Measurements from ENCODE around the gene SEC31A. TPM values are rescaled to one million over a fixed set of nuclear protein-coding genes. Genes with fewer than 3 reads are reported as not detected.

The SEC31A gene
- total RNA-seq, 2 experiments from 2014 or later = 87.8 to 88.1 TPM

DNA sequence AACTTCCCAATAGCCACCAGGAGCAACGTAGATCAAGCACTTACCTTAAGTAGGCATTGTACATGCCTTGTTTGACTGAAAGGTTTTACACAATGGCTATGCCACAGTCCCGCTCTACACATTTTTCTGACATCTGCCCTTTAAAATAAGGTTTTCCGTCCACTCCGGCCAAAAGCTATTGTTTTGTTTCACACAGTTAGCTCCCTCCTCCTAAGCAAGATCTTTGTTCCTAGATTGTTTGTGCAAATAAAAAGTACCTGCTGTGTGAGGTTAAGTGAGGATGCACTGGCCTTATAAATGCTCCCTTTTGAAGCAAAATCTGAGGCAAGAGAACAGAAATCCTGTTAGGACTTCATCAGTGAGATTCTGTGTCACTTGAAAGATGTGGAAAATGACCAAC lies 104.1 kb downstream of the SEC31A start:
- H3K36me3 Mint-ChIP-seq = no peaks in the 10 kb centered on the region
- POLR2A ChIA-PET = no interaction called here
- DNase-seq = no peak
- intact Hi-C loops (cut with micrococcal nuclease) = no loop called here
- H3K9me3 Mint-ChIP-seq = no peaks in the 10 kb centered on the region
- H3K4me3 Mint-ChIP-seq = no peak overlapping the region
- CTCF ChIA-PET = no interaction called here
- H3K27ac Mint-ChIP-seq = no peak overlapping the region
- no peaks in the 10 kb centered on the region for H3K4me1 Mint-ChIP-seq (ENCODE audit: low read depth)
- H3K27me3 Mint-ChIP-seq = peaks cover 11% of the 10 kb centered on the region

DNA sequence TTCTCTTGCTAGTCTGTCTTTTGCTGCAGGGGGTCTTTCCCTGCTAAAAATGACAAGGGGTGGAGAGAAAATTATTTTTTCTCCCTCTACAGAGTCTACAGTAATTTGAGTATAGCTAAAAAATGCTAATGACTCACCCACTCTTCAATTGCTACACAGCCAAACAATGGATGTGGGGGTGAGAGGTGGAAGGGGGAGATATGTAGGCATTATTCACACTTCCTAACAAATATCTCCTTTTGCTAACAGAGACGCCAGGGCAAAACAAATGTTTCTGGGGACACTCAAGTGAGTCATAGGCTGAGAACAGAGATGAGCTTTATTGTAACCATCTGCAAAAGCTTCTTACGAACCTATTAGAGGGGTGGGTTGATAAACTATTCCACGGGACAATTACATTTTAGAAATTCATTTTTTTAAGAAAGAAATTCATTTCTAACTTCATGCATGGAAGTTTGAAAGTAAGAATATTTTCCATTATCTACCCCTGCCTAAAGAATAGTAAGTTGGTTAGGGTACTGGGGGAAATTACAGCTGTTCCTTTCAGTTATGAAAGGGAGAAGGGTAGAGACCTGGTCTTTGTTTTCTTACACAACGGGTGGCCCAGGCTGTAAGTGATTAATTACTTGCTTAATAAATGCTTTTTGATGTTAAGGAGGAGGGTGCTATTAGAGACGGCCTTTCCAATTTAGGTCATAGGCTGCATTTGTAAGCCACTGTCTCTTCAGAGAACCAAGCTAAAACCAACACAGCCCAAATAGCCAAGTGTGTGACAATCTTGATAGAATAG lies 105.1 kb downstream of the SEC31A start:
- Mint-ChIP-seq H3K36me3 (no peaks in the 10 kb centered on the region), H3K27ac (no peak overlapping the region), H3K4me1 (ENCODE audit: low read depth) (no peaks in the 10 kb centered on the region), H3K4me3 (no peak overlapping the region), H3K9me3 (no peaks in the 10 kb centered on the region), H3K27me3 (peaks cover 7% of the 10 kb centered on the region)
- intact Hi-C loops (cut with micrococcal nuclease) = no loop called here
- POLR2A ChIA-PET = no interaction called here
- DNase-seq = no peak
- CTCF ChIA-PET = interaction anchor here (0.6 kb wide), 1 partner anchor 1798 kb away, joined by 3 read pairs; no protein-coding TSS in a partner anchor

DNA sequence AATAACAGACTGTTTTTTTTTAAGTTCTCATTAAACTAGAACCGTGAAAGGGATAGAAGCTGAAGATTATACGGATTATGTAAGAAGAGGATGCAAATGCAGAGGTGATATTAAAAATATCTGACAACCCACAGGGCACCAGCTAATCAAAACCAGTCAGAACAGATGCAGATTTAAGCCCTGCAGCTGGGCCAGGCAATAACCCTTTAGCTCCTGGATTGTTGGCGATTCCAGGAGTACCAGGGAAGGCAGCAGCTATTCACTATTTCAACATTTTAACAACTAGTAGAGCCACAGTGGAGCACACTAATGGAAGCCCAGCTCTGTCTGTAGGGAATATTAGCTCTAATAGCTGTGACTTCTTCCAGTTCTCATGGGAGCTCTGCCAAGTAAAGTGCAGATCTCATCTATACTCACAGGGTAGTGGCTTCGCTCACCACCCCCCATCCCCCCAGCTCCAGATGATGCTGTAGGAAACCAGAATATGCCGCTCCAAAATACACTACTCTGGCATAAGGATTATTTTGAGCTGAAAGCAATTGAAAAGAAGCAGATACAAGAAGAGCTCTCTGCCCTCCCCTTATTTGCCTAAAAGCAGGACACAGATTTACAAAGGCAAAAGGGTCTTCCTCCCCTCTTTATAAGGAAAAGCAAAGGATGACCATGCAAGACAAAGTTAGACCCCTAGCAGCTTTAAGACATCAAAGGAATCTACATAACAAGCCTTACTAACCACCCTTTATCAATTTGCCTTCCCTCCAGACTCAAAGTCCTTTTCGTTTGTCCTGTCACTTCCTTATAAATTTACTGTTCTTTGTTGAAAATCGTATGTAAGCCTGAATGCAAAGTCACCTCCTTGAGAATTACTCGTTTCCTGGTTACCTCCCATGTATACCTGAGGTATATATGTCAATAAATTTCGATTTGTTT lies 106.0 kb downstream of the SEC31A start:
- H3K9me3 Mint-ChIP-seq = no peaks in the 10 kb centered on the region
- intact Hi-C loops (cut with micrococcal nuclease) = no loop called here
- peaks cover 7% of the 10 kb centered on the region for H3K27me3 Mint-ChIP-seq
- H3K4me3 Mint-ChIP-seq = no peak overlapping the region
- ChIA-PET POLR2A (no interaction called here), CTCF (interaction anchor here (0.6 to 0.7 kb wide), 2 partner anchors 1355 to 1797 kb away, joined by 3 read pairs; no protein-coding TSS in a partner anchor)
- DNase-seq = no peak
- no peaks in the 10 kb centered on the region for H3K36me3 Mint-ChIP-seq
- no peaks in the 10 kb centered on the region for H3K4me1 Mint-ChIP-seq (ENCODE audit: low read depth)
- H3K27ac Mint-ChIP-seq = no peak overlapping the region

DNA sequence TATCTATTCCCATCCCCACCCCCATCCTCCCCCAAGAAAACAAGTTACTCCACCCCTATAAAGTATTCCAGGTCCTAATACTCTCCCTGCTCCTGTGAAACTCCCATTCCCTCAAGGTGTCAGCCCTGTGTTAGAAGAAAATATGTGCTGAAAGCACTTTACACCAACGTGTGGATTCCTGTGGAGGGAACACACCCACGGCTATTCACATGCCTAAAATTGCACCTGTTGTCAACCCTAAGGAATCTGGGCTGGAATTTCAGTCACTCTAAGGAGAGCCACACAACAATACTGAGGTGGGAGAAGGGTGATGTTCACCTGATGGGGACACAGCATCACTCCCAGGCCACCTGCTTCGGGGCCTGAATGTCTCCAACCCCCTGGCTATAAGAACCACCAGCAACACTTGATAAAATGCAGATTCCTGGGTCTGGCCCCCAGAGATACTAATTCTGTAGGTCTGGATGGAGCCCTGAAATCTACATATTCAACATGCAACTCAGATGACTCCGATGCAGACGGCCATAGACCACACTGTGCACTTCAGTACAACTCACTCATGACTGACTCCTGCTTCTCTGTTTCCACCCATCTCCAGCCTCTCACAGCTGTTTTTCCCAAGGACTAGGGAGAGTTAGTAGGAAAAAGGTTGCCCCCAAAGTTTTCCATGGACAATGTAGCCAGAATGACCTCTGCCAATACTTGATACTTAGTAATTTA lies 108.2 kb downstream of the SEC31A start:
- Mint-ChIP-seq H3K4me1 (ENCODE audit: low read depth) (no peaks in the 10 kb centered on the region), H3K4me3 (no peak overlapping the region), H3K27me3 (peaks cover 4% of the 10 kb centered on the region), H3K9me3 (no peaks in the 10 kb centered on the region), H3K36me3 (no peaks in the 10 kb centered on the region), H3K27ac (no peak overlapping the region)
- intact Hi-C loops (cut with micrococcal nuclease) = no loop called here
- DNase-seq = no peak
- ChIA-PET CTCF (no interaction called here), POLR2A (no interaction called here)

DNA sequence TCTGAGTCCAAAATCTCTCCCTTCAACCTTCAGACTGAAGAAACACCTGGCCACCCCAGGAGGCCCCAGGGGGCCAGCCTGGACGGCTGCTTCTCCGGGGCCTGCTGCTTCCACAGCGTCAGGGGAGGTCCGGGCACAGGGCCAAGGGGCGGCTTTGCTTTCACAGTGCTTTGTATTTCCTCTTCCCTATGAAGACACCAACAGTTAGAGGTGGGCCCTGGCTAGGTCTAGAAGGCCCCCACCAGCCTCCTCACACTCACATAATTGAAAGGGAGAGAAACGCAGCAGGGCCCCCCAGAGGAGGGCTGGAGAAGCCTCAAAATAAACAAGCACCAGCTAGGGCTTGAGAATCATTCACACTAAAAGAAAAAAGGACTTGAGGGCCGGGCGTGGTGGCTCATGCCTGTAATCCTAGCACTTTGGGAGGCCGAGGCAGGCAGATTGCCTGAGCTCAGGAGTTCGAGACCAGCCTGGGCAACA lies 110.2 kb downstream of the SEC31A start:
- intact Hi-C loops (cut with micrococcal nuclease) = no loop called here
- ChIA-PET CTCF (no interaction called here), POLR2A (no interaction called here)
- no peak overlapping the region for H3K4me3 Mint-ChIP-seq
- H3K27me3 Mint-ChIP-seq = peaks cover 4% of the 10 kb centered on the region
- no peaks in the 10 kb centered on the region for H3K36me3 Mint-ChIP-seq
- H3K4me1 Mint-ChIP-seq (ENCODE audit: low read depth) = no peaks in the 10 kb centered on the region
- DNase-seq = no peak
- no peaks in the 10 kb centered on the region for H3K9me3 Mint-ChIP-seq
- no peak overlapping the region for H3K27ac Mint-ChIP-seq

DNA sequence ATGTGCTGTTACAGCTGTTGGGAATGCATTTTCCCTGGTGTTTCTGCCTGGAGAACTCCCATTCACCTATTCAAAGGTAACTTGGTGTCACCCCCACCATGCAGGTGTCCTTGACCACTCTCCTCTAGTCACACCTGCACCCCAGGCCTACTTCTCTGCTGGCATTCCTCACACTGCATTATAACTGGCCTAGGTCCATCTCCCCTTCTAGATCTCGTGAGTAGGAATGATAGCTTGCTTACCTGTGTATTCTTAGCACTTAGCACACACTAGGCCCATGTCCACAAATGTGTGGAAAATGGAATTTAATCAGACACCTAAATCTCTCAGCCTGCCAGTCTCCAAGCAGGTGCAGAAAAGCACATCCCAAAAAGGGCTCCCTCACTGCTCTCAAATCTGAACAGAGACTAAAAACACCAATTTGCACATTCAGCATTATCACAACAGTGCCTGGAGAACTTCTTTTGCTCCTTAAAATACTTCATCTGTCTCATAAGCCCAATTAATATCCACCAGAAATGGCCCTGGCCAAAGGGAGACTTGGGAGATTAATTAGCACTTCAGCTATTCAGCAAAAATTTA lies 110.7 kb downstream of the SEC31A start:
- Mint-ChIP-seq H3K9me3 (no peaks in the 10 kb centered on the region), H3K36me3 (no peaks in the 10 kb centered on the region), H3K4me3 (no peak overlapping the region), H3K27me3 (peaks cover 4% of the 10 kb centered on the region), H3K4me1 (ENCODE audit: low read depth) (no peaks in the 10 kb centered on the region), H3K27ac (no peak overlapping the region)
- CTCF ChIA-PET = no interaction called here
- POLR2A ChIA-PET = no interaction called here
- intact Hi-C loops (cut with micrococcal nuclease) = no loop called here
- no peak for DNase-seq

DNA sequence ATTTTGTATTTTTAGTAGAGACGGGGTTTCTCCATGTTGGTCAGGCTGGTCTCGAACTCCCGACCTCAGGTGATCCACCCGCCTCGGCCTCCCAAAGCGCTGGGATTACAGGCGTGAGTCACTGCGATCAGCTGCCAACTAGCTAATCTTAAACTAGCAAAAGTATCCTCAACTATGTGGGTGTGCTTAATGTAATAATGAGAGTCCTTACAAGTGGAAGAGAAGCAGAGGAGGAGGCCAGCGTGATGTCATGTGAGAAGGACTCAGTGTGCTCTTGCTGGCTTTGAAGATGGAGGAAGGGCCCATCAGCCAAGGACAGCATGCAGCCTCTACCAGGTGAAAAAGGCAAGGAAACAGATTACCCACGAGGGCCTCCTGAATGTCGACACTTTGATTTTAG lies 111.9 kb downstream of the SEC31A start:
- Mint-ChIP-seq H3K36me3 (no peaks in the 10 kb centered on the region), H3K4me3 (no peak overlapping the region), H3K4me1 (ENCODE audit: low read depth) (no peaks in the 10 kb centered on the region), H3K27ac (no peak overlapping the region), H3K27me3 (no peaks in the 10 kb centered on the region), H3K9me3 (no peaks in the 10 kb centered on the region)
- no peak for DNase-seq
- ChIA-PET CTCF (no interaction called here), POLR2A (no interaction called here)
- intact Hi-C loops (cut with micrococcal nuclease) = no loop called here

DNA sequence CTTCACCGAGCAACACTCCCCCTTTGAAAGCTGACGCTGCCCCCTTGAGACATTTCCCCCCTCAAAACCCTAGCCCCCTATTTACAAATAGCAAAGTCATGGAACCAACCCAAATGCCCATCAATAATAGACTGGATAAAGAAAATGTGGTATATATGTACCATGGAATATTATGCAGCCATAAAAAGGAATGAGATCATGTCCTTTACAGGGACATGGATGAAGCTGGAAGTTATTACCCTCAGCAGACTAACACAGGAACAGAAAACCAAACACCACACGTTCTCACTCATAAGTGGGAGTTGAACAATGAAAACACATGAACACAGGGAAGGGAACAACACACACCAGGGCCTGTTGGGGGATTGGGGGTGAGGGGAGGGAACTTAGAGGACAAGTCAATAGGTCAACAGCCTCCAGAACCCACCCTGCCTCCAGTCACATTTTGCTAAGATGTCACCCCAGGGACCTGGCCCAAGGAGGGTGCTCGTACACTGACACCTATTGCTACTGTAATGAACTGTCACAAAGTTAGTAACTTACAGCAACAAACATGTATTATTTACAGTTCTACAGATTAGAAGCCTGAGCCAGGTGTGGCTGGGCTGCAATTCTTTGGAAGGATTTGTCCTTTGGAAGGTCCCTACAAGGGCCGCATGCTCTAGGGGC lies 113.0 kb downstream of the SEC31A start:
- intact Hi-C loops (cut with micrococcal nuclease) = no loop called here
- Mint-ChIP-seq H3K4me3 (no peak overlapping the region), H3K36me3 (no peaks in the 10 kb centered on the region), H3K27me3 (peaks cover 4% of the 10 kb centered on the region), H3K27ac (no peak overlapping the region), H3K4me1 (ENCODE audit: low read depth) (no peaks in the 10 kb centered on the region), H3K9me3 (no peaks in the 10 kb centered on the region)
- ChIA-PET POLR2A (interaction anchor here (0.6 kb wide), 1 partner anchor 147 kb away, joined by 3 read pairs; no protein-coding TSS in a partner anchor), CTCF (no interaction called here)
- no peak for DNase-seq

DNA sequence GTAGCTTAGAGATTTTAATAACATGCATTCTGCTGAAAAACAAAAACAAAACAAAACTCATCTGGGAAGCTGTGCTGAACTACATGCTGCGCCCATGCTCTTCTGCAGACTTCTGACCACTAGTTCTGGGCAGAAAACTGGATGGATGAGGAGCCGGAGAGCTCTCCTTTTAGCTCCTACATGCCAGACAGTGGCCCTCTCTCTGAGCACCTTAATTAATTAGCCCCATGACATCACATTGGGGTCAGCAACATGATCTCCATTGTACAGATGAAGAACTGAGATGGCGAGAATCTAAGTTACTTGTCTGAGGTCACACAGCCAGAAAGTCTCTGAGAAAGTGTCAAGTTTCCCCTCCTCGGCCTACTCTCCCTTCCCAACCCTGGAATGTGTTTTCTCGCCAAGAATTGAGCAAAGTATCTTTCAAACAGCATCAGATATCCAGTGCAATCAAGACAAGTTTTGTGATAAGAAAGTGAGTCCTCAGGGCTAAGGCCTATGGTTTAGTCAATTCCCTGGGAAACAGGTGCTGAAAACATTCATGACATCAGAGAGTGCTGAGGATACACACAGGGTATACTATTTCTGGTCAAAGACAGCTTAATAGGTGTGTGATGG lies 113.9 kb downstream of the SEC31A start:
- intact Hi-C loops (cut with micrococcal nuclease) = no loop called here

DNA sequence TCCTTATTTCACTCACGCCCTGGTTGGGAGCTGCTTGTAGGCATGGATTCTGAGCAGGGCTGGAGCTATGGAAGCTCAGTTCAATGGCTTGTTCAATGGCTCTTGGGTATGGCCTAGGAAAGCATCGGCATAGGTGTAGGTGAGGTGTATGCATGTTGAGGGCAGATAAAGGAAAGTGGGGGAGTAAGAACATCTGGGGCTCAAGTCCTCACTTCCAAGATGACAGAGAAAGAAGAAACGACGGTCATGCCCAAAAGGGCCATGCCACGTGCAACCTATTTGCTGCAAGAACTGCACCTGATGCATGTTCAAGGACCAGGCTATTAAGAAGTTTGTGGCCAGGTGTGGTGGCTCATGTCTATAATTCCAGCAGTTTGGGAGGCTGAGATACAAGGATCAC lies 115.7 kb downstream of the SEC31A start:
- intact Hi-C loops (cut with micrococcal nuclease) = no loop called here
- H3K4me3 Mint-ChIP-seq = no peak overlapping the region
- H3K9me3 Mint-ChIP-seq = no peaks in the 10 kb centered on the region
- POLR2A ChIA-PET = no interaction called here
- no peak overlapping the region for H3K27ac Mint-ChIP-seq
- H3K36me3 Mint-ChIP-seq = no peaks in the 10 kb centered on the region
- DNase-seq = no peak
- H3K4me1 Mint-ChIP-seq (ENCODE audit: low read depth) = no peaks in the 10 kb centered on the region
- CTCF ChIA-PET = no interaction called here
- peaks cover 12% of the 10 kb centered on the region for H3K27me3 Mint-ChIP-seq

More for the DNA sequence above, 113.9 kb downstream of the SEC31A start:
- H3K36me3 Mint-ChIP-seq = no peaks in the 10 kb centered on the region
- POLR2A ChIA-PET = no interaction called here
- no peak for DNase-seq
- no peaks in the 10 kb centered on the region for H3K9me3 Mint-ChIP-seq
- H3K27me3 Mint-ChIP-seq = peaks cover 9% of the 10 kb centered on the region
- CTCF ChIA-PET = interaction anchor here (1.1 kb wide), 1 partner anchor 38 kb away, joined by 4 read pairs; no protein-coding TSS in a partner anchor
- no peaks in the 10 kb centered on the region for H3K4me1 Mint-ChIP-seq (ENCODE audit: low read depth)
- no peak overlapping the region for H3K4me3 Mint-ChIP-seq
- no peak overlapping the region for H3K27ac Mint-ChIP-seq

DNA sequence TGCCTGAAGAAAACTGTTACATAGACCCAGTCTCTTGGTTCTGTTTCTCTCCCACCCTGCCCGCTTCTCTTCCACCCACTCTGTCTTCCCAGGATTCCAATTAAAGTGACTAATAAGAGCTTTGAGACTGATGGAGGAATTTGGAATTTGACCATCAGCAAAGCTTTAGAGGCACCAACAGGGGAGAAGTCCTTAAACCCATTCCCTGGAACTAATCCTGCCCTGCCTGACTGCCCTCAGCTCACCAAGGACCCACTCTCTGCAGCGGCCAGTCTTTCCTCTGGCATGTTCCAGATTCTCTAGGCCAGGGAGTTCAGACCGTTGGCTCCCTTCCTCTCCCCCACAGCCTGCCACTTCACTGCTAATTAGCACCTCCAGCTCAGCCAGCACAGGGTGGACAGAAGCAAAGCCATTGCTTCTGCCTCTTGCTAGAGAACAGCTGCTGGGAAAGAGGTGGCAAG lies 116.2 kb downstream of the SEC31A start:
- Mint-ChIP-seq H3K27me3 (peaks cover 14% of the 10 kb centered on the region), H3K9me3 (no peaks in the 10 kb centered on the region), H3K27ac (no peak overlapping the region), H3K36me3 (no peaks in the 10 kb centered on the region), H3K4me3 (no peak overlapping the region), H3K4me1 (ENCODE audit: low read depth) (no peaks in the 10 kb centered on the region)
- no peak for DNase-seq
- CTCF ChIA-PET = no interaction called here
- intact Hi-C loops (cut with micrococcal nuclease) = no loop called here
- POLR2A ChIA-PET = no interaction called here

All from activated CD4-positive, alpha-beta memory T cell treated with anti-CD3 and anti-CD28 coated beads for 36 hours (primary cell).